Measurements from ENCODE around the gene GPC3.

The GPC3 gene

DNA sequence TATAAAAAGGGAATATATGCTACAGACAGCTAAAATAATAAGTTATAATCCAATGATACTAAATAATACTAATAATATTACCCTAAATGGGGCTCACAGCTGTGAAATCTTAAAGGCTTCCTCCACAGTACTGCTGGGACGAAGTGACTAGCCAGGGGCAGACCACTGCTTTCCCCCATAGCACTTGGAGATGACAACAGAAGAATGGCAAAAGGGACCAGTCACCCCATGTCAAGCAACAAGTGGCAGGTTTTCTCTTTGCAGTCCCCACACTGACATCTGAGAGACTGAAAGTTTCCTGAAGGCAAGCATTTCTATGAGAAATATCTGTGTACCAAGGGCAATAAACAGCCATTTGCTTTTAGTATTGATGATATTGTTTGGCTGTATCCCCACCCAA, 396.6 kb downstream of the GPC3 start:
- DNase-seq = no peak

DNA sequence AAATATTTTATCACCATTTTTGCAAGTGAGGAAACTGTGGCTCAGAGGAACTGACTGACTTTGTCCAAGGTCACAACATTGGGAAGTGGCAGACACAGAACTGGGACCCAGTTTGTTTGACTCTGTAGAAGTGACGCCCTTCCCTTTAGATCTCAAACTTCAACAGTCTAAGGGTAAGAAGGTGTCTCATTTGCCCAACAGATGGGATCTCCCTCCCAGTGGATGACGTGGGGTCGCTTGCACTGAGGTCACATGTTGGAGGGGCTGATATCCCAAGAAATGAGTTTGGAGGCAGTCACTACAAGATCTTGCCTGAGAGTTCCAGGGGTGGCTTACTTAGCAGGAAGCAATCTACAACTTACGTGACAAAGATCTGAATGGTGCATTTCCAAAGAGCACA, 397.6 kb downstream of the GPC3 start:
- no peak for DNase-seq

DNA sequence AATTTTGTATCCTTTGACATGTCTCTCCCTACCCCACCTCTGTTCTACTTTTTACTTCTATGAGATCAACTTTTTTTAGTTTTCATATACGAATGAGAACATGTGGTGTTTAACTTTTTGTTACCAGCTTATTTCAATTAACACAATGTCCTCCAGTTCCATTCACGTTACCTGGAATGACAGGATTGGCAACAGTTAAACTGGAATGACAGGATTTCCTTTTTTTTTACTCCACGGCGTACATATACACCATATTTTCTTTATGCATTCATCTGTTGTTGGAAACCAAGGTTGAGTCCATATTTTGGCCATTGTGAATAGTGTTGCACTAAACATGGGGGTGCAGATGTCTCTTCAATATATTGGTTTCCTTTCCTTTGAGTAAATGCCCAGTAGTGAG, 398.3 kb downstream of the GPC3 start:
- no peak for DNase-seq

DNA sequence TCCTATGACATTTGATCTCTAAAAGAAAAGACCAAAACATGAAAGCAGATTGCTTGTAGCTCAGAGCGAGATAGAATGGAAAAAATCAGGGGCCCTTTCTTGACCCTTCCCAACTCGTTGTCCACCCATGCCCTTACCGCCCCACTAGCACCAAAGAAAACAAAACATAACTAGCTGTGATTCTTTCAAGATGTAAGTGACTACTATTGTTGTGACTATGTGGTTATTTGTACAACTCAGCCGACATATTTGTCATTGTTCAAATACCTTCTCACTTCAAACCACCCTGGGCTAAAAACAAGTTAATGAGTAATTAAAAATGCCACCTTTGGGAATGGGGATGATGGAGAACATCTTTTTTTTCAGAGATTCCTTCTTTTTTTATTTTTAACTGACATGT, 399.0 kb downstream of the GPC3 start:
- DNase-seq = no peak

DNA sequence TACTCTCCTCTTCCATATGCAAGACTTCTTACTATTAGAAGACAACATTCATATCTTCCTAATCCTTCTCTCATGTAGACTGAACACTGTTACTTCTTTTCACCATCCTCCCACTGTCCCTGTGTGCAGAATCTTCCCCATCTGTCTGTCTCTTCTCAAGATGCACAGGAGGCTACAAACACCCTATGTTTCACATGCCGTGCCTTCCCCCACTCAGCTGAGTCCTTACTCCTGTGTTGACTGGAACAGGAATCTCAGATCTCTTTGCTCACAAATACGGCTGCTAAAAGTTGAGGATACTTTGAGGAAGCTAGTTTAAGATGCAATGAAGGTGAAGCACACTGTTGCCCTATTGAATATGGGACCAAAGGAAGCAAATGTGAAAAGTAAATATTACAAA, 401.6 kb downstream of the GPC3 start:
- no peak for DNase-seq

DNA sequence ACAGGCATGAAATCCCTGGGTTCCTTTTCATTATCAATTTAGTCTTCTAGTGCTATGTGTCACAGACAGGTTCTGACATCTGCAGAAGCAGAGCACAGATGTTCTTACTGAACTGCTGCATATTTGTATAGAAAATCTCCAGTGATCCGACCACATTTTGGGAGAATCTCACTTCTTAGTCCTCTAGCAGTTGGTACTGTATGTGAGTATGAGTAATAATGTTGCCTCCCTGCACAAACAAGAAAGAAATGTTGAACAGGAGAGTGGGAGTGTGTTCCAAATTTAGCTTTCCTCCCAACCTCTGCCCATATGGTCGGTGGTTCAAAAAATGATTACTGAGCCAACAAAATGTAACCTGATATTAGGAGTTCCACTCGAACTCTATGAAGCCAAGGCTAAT, 404.8 kb downstream of the GPC3 start:
- DNase-seq = no peak

DNA sequence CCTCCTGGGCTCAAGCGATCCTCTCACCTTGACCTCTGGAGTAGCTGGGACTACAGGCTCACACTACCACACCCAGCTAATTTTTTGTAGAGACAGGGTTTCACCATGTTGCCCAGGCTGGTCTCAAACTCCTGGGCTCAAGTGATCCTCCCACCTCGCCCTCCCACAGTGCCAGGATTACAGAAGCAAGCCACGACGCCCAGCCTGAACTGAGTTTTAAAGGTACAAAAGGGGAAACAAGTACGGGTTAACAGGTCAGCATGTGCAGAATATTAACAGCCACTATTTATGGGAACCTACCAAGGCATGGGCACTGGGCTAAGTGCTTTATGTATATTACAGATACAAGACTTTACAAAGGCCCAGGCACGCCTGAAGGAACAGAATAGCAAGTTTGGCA, 405.8 kb downstream of the GPC3 start:
- DNase-seq = no peak

DNA sequence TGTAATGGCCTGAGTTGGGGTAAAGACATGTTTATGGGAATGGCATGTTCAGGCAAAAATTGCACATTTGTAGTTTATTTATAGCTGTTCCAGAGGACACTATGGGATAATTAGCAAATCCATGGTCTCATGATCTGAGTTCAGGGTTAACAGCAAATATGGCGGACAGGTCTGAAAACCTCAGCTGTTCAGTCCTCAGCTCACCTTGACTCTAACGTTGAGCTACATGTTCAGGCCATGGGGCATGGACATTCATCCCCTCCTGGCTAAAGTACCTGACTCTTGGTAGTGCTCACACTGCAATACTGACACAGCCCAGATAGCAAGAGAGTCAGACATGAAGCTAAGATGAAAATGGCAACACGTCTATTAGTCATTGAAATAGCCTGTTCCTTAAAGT, 408.5 kb downstream of the GPC3 start:
- no peak for DNase-seq

DNA sequence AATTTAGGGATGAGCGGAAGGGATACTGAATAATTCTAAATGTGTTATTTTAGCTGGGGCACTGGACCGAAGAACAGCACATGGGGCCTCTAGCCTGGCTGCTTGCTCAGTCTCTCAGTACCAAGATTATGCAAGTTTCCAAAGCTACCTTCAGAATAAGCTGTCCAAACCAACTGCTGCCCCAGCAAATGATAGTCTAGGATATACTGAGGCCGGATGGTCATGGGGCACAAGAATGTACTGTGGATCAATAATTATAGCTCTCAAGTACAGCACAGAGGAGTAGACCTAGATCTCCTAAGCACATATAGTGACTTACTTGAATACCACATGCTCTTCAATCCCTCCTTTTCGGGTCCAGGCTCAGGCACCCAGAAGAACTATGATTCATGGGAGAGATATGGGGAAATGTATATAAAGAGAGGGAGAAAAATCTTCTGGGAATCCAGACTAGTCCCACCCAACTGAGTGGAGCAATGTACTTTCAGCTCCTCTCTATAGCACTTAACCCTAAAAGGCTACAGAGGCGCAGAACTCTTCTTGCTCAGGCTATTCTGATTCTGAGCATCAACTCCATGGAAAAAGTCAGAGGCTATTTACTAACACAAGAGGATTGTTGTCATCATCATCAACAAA, 409.8 kb downstream of the GPC3 start:
- DNase-seq = no peak

DNA sequence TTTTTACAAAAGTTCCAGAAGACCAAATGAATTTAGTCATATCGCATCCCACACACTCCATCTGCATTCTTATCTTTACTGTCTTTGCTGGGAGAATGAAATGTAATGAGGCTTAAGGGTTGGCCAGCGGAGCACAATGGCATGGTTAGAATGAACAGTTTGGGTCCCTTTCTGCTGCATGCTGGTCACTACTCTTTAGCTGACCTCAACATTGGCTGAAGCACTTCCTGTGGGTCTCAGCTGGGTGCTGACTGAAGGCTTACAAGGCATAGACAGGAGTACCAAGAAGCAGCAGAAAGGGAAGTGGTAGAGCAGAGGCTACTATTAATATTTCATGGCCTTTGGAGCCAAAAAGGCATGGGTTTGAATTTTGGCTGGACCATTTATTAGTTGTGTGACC, 410.7 kb downstream of the GPC3 start:
- DNase-seq = no peak

DNA sequence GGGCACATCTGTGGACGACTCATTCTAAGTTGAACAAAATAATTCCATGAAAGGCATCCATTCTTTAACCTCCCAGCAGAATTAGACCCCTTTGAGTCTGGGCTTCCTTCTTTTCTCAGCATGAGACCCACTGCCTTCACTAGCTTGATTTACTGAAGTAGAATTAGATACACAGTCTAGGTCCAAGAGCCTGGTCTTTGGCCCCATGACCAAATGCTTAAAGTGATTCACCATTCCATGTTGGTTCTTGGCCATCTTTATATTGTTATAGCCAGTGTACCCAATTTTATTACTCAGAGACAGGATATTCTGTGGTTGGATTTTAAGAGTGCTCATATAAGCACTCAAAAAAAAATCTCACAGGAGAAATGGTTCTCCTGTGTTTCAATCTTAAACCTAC, 414.8 kb downstream of the GPC3 start:
- DNase-seq = no peak

DNA sequence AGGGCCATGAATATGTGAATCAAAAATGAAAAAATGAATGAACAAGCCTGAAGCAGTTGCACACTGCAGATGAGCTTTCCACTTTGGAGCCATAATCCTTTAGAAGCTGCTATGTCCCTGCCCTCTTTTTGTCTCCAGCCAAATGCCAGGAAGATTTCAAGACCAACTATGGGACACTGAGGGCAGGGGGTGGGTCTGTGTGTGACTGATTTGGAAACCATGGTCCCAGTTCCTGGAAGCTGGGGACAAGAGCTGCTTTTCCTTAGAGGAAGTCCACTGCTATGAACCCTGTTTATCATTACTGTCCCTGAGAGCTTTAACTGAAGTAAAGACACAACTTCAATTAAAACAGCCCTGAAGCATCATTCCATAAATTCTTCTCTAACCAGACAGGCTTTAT, 416.2 kb downstream of the GPC3 start:
- no peak for DNase-seq

DNA sequence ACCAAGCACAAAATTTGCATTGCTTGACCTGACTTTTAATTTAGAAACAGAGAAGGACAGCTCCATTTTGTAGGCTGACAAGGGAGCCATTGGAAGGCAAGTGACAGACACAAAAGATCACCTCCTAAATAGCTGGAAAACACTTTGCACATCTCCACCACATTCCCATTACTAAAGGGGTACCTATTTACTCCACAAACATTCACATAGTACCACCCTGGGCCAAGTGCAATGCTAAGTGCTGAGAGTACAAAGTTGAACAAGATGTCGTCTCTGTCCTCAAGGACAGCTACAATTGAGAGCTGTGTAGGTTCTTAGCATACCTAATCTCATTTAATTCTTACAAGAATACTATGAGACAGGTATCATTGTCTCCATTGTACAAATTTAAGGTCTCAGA, 417.3 kb downstream of the GPC3 start:
- no peak for DNase-seq

DNA sequence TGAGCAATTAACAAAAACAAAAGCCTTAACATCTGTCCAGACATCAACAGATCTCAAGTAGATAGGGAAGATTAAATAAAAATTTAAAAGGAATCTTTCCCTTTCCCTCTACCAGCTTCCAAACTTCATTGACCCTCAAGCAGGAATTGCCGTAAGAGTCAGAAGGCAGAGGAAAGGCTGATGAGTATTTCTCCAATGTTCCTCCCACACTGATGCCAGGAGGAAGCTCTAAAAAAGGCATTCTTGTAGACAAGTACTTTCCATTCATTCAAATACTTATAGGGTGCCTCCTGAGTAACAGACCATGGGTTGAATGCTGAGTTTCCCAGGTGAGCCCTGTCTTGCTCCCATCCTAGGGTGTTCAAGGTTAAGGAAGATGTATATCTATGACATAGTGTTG, 418.5 kb downstream of the GPC3 start:
- no peak for DNase-seq

DNA sequence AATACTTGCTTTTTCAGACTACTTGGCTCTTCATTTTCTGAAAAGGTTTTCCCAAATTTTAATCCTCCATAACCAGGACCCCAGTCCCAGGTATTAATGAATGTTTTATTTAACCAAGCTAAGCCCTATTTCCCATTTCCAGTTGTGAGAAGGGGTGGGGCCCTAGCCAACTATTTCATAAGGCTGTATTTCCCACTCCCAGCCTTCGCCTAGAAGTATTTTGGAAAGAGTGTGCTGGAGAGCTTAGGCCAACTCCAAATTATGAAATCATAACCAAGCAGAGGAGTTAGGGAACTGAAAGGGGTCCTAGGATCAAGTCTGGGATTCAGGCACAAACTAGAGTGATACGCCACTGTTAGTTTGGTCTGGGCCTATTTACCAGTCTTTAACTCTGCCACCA, 421.7 kb downstream of the GPC3 start:
- DNase-seq = no peak

DNA sequence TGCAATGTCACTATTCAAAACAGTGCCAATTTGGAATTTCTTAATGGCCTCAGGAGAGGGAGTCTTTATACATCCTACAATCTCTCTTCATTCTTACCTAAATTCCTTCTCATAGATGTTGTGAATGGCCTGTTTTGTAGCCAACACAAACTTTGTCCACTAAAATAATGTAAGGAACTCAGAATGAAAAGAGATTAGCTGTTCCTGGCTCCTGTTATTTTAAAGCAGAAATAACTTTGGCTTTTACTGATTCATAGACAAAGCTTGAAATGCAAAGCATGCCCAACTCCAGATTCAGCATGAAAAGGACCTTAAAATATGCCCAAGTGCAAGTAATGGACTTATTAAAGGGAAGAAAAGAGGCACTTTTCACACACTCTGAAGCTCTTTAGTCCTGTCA, 424.1 kb downstream of the GPC3 start:
- no peak for DNase-seq

DNA sequence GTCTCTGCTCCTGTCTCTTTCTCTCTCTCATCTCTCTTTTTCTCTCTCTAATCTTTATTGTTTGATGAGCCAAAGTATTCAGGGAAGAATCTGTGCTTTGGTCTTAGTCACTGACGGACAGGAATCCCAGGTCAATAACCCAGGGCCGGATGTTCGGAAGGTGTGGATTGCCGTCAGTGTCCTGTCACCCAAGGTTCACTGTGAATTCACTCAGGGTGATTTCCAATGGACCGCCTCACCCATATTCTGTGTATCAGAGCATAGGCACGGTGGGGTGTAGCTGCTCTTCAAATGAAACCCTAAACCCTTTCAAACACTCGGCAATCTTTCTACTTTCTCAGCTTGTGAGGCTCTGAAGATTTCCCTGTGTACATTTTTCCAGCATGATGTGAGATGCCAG, 425.5 kb downstream of the GPC3 start:
- DNase-seq = no peak

DNA sequence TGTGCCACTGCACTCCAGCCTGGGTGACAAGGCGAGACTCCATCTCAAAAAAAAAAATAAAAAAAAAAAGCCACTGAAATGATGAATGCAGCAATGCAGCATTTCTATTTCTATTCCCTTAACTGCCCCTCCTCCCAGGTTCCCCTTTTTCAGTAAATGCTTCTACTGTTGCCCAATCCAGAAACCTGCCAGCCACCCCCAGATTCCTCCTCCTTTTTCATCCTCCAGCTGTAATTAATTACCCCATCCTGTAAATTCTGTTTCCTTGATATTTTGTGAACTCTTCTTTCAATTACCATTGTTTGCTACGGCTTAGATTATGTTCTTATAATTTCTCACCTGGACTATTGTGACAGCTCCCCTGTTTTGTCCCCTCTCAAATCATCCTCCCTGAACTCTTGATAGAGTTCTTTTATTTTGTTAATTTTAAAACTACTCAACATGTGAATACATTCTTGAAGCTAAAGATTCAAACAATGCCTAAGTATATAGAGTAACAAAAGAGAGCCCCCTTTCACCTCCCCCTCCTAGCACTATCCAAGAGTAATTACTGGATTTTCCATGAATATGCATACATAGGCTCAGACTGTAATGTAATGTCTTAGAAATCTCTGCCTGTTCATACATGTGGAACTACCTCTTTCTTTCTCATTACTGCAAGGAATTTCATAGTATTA, 429.5 kb downstream of the GPC3 start:
- DNase-seq = no peak

DNA sequence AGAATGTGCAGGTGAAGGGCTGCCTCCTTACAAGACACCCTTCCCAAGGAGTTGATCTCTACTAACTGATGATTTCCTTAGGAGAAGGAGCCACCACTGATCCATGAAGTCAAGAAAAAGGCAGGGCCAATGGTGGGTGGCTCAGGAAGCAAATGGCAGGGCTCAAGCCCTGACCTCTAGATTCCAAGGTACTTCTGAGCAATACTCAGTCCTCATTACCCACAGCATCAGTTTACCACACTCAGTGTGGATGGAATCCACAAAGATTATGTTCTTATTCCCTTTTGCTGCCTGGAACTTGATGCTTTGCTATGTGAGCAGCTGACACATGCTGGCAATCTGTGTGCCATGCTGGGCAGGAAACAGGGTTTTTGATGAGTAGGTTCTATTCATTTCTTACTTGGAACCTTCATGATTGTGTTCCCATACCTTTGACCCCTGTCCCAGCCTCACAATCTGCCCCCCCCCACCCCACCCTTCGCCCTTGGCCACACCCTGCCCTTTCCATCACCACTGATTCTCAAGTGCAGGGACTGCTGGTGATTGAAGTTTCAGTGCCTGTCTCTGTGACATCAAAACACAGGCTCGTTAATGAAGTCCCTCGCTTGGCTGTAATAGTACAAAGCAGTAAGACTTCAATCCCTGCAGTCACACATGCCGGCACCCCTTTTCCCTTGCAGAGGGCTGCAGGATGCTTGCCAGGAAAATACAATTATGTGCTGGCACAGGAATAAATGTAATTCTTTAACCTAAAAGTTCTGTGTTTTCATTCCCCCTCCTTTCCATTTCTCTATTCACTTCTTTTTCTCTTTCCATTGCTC, 434.5 kb downstream of the GPC3 start:
- no peak for DNase-seq

DNA sequence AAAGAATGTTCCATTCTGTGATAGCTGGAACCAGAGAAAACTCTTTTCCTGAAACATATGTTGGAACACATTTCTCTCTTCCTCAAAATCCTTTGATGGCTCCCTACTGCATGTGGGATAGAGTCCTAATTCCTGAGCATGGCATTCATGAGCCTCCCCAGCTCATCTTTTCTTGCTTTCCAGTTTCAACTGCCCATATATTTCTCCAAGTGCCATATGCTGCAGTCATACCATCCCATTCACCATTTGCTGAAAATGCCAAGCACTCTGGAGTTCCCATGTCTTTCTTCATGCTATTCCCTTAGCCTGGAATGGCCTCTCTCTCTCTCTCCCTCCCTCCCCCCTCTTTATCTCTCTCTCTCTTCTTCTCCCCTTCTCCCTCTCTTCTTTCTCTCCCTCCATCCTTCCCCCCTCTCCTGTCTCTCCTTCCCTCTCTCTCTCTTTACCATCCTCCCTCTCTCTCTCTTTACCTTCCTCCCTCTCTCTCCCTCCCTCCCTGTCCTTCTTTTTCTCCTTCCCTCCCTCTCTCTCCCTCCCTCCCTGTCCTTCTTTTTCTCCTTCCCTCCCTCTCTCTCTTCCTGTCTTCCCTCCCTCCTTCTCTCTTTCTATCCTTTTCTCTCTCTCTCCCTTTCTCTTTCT, 436.0 kb downstream of the GPC3 start:
- DNase-seq = no peak

DNA sequence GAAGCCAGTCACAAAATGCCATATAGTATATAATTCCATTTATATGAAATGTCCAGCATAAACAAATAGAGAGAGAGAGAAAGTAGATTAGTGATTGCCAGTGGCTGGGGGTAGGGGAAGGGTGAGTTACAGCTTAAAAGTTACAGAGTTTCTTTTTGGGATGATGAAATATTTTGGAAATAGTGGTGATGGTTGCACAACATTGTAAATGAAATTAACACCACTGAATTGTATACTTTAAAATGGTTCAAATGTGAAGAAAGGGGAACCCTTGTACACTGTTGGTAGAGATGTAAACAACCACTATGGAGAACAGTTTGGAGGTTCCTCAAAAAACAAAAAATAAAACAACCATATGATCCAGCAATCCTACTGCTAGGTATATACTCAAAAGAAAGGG, 439.0 kb downstream of the GPC3 start:
- DNase-seq = no peak

DNA sequence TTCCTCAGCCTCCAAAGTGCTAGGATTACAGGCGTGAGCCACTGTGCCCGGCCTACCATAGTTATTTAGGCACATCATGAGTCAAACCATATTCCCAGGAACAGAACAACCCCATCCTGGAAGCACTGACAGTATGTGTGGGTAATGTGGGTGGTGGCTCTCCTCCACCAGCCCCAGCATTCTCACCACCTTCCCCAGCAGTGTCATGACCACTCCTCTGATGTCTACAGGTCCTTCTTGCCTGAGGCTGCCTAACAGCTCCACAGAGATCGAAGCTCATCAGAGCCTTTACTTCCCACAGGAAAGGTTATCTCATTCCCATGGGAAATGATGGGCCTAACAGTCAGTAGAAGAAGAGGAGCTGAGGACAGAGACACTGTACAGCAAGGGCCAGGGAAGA, 440.6 kb downstream of the GPC3 start:
- DNase-seq = no peak

DNA sequence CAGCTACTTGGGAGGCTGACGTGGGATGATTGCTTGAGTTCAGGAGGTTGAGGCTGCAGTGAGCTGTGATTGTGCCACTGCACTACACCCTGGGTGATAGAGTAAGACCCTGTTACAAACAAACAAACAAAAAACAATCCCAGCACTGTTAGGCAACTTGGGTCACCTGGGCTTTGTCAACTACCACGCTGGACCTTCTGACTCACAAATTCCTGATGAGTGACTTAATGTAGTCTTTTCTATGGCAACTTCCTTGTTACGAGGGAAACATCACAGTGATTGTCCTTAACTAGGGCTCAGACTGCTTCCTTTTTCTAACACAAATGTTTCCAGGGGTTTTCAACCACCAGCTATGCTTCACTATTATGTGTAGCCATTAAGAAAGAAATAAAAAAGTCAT, 441.3 kb downstream of the GPC3 start:
- no peak for DNase-seq

DNA sequence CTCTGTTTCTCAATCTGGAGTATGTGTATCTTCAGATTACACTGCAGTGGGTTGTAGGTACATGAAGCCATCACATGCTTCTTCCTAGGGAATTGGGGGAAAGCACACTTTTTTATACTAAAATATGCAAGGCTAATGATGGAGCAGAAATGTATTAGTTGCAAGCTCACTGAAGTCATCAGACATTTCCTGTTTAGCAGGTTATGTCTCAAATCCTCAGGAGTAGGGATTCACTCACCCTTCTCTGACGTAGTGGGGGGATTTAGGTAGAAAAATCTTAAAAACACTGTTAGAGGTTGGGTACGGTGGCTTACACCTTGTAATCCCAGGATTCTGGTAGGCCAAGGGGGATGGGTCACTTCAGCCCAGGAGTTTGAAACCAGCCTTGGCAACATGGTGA, 441.7 kb downstream of the GPC3 start:
- no peak for DNase-seq
